Fibroblast of villous mesenchyme (primary cell): ENCODE data around the gene CEP170B. TPM values are rescaled to one million over a fixed set of nuclear protein-coding genes. Genes with fewer than 3 reads are reported as not detected.
"Not testable (repeated sequence)": the region's sequence is repeated elsewhere in the genome, so short reads cannot be mapped to it uniquely, and the experiment has no call there.

ENCODE experiments used
- DNase-seq: peaks from one replicate; pipeline ENCODE4 v3.0.0-alpha.2; 2010; ENCODE audit warnings: low read depth
- H3K4me3 ChIP-seq: 2 replicates; pipeline ENCODE4 v1.5.1; 2011; ENCODE audit warnings: low read depth, mild to moderate bottlenecking, low read length
- CTCF ChIP-seq: IDR thresholded peaks from 2 replicates; pipeline ENCODE4 v1.5.1; 2012; ENCODE audit warnings: low read depth, mild to moderate bottlenecking, low read length; ENCODE audit not compliant: insufficient read depth
- total RNA-seq: library from RNA; depleted of rRNA; stranded (reverse); fragments of >200 nt; gene quantifications from 2 replicates; pipeline ENCODE4 v1.2.3, GENCODE V29; 2012

The CEP170B gene
- total RNA-seq, 1 donor, result 19.4 TPM

GRCh38 chr14:104889375-104889757 lies 24.3 kb downstream of the CEP170B start:
- no peak overlapping the region for H3K4me3 ChIP-seq
- TF ChIP-seq CTCF, result no peak
- DNase-seq, result no peak

GRCh38 chr14:104890292-104890691 lies 25.2 kb downstream of the CEP170B start:
- not testable (repeated sequence) for DNase-seq, H3K4me3 ChIP-seq

- no peak for DNase-seq
- TF ChIP-seq CTCF, result no peak
- H3K4me3 ChIP-seq, result no peak overlapping the region
These were observed 26.1 kb downstream of the CEP170B start for GRCh38 chr14:104891121-104891551.

DNA sequence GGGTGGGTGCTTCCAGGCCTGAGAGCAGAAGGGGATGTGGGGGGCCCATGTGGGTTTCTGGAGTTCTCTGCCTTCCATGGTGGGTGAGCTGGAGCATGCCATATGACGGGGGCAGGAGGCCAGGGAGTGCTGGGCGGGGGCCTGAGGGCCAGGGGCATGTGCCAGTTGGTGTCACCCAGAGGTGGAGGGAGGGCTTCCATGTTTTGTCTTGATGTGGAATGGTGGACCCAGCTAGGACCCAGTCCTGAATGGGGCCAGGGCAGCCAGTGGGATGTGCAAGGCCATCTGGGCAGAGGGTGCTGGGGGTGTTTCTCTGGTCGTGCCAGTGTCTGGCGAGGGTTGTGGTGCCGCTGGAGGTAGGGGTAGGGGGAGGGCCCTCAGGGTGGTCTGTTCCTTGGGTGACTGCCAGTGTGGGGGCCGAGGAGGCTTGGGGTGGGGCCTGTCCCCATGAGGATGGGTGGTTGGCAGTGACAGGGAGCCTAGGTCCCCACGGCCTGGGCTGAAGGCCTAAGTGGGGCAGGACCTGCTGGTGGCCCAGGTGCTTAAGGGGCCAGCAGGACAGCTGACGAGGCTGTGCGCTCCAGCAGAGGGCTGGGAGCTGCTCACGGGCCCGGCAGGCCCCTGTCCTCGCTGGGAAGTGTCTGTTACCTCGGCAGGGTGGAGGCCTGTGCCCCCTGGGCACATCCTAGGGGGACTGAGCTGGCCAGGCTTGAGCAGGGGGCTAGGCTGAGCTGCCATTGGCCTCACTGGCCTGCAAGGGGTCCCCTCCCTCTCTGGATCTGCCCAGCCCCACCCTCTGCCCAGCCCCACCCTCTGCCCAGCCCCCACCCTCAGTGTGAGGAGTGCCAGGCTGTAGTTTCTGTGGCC lies 26.8 kb downstream of the CEP170B start:
- DNase-seq, result no peak
- no peak for TF ChIP-seq CTCF

GRCh38 chr14:104892531-104893434 lies 27.7 kb downstream of the CEP170B start:
- no peak for DNase-seq
- H3K4me3 ChIP-seq, result no peak overlapping the region
- TF ChIP-seq CTCF, result no peak

More for the DNA sequence above, 26.8 kb downstream of the CEP170B start:
- no peak overlapping the region for H3K4me3 ChIP-seq

GRCh38 chr14:104893435-104894207 lies 28.6 kb downstream of the CEP170B start:
- no peak for TF ChIP-seq CTCF
- H3K4me3 ChIP-seq, result no peak overlapping the region
- DNase-seq, result no peak
